ENCODE results near the gene DBI.

DBI gene

GRCh38 chr2:119408221-119408619 is 41.4 kb downstream of the DBI start:
- no peak for DNase-seq
- TF ChIP-seq CTCF (IDR thresholded peaks at IDR 0.05): no peak
- H3K36me3 Mint-ChIP-seq (ENCODE audit: low read depth): peaks cover 4% of the 10 kb centered on the region
- H3K27me3 Mint-ChIP-seq (ENCODE audit: low read depth, poor library complexity): peaks cover 13% of the 10 kb centered on the region
- H3K4me1 Mint-ChIP-seq: peaks cover 18% of the 10 kb centered on the region
- peaks cover 18% of the 10 kb centered on the region for H3K9me3 Mint-ChIP-seq
- no peak overlapping the region for H3K4me3 Mint-ChIP-seq
- no peak overlapping the region for H3K27ac Mint-ChIP-seq

- Mint-ChIP-seq H3K4me1 (peaks cover 11% of the 10 kb centered on the region), H3K4me3 (no peak overlapping the region), H3K36me3 (ENCODE audit: low read depth) (peaks cover 4% of the 10 kb centered on the region), H3K27me3 (ENCODE audit: low read depth, poor library complexity) (peaks cover 13% of the 10 kb centered on the region), H3K27ac (no peak overlapping the region), H3K9me3 (peaks cover 30% of the 10 kb centered on the region)
- DNase-seq: no peak
- TF ChIP-seq CTCF (IDR thresholded peaks at IDR 0.05): no peak
Observed at GRCh38 chr2:119409506-119409905, 42.7 kb downstream of the DBI start.

- H3K36me3 Mint-ChIP-seq (ENCODE audit: low read depth): peaks cover 4% of the 10 kb centered on the region
- TF ChIP-seq CTCF (IDR thresholded peaks at IDR 0.05): no peak
- H3K27ac Mint-ChIP-seq: no peak overlapping the region
- peaks cover 10% of the 10 kb centered on the region for H3K4me1 Mint-ChIP-seq
- no peak for DNase-seq
- H3K4me3 Mint-ChIP-seq: no peak overlapping the region
- H3K9me3 Mint-ChIP-seq: peaks cover 41% of the 10 kb centered on the region
- H3K27me3 Mint-ChIP-seq (ENCODE audit: low read depth, poor library complexity): peaks cover 3% of the 10 kb centered on the region
Observed at GRCh38 chr2:119414894-119415293, 48.1 kb downstream of the DBI start.

- H3K4me3 Mint-ChIP-seq: no peak overlapping the region
- peaks cover 43% of the 10 kb centered on the region for H3K9me3 Mint-ChIP-seq
- H3K4me1 Mint-ChIP-seq: peaks cover 10% of the 10 kb centered on the region
Observed at GRCh38 chr2:119415630-119416029, 48.9 kb downstream of the DBI start.

GRCh38 chr2:119416299-119416923 is 49.6 kb downstream of the DBI start:
- no peak overlapping the region for H3K27ac Mint-ChIP-seq
- H3K36me3 Mint-ChIP-seq (ENCODE audit: low read depth): peaks cover 4% of the 10 kb centered on the region
- peaks cover 10% of the 10 kb centered on the region for H3K4me1 Mint-ChIP-seq
- DNase-seq: no peak
- peaks cover 41% of the 10 kb centered on the region for H3K9me3 Mint-ChIP-seq
- H3K27me3 Mint-ChIP-seq (ENCODE audit: low read depth, poor library complexity): no peaks in the 10 kb centered on the region
- H3K4me3 Mint-ChIP-seq: no peak overlapping the region
- no peak for TF ChIP-seq CTCF (IDR thresholded peaks at IDR 0.05)

More at GRCh38 chr2:119415630-119416029, 48.9 kb downstream of the DBI start:
- TF ChIP-seq CTCF (IDR thresholded peaks at IDR 0.05): no peak
- DNase-seq: no peak
- Mint-ChIP-seq H3K27me3 (ENCODE audit: low read depth, poor library complexity) (peaks cover 3% of the 10 kb centered on the region), H3K27ac (peak overlapping the region; percentile 85), H3K36me3 (ENCODE audit: low read depth) (peaks cover 4% of the 10 kb centered on the region)

GRCh38 chr2:119417908-119418307 is 51.1 kb downstream of the DBI start:
- H3K4me1 Mint-ChIP-seq: peaks cover 19% of the 10 kb centered on the region
- no peaks in the 10 kb centered on the region for H3K27me3 Mint-ChIP-seq (ENCODE audit: low read depth, poor library complexity)
- H3K27ac Mint-ChIP-seq: no peak overlapping the region
- peaks cover 51% of the 10 kb centered on the region for H3K9me3 Mint-ChIP-seq
- TF ChIP-seq CTCF (IDR thresholded peaks at IDR 0.05): no peak
- no peak for DNase-seq
- no peaks in the 10 kb centered on the region for H3K36me3 Mint-ChIP-seq (ENCODE audit: low read depth)
- no peak overlapping the region for H3K4me3 Mint-ChIP-seq

Data from nephron progenitor cell (in vitro differentiated cells).